ENCODE data around the gene TRIL.

DNA sequence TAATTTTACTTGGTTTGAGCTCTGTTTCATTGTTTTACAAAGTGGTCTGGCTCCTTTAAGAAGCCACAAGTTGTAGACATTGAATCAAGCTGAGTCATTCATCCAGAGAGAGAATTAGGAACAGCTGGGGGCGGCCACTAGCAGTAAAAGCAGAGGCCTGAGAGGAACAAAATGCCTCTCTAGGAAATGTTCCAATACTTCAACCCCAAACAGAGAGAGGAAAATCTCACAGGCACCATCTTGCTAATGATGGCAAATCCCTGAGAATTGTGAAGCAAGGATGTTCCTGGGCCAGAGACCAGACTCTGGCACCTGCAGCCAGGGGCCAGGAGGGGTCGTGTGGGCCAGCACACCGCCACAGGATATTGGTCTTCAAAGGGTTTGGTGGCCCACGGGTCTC is 26.5 kb upstream of the TRIL start:
- TF ChIP-seq EZH2 (IDR thresholded peaks at IDR 0.05; ENCODE audit: borderline replicate concordance, low read depth, low read length, severe bottlenecking) (no peak), FOS (IDR thresholded peaks at IDR 0.05; ENCODE audit: borderline replicate concordance, insufficient read depth, low read length) (peak; percentile 42)
- TF ChIP-seq, protein P1, sequence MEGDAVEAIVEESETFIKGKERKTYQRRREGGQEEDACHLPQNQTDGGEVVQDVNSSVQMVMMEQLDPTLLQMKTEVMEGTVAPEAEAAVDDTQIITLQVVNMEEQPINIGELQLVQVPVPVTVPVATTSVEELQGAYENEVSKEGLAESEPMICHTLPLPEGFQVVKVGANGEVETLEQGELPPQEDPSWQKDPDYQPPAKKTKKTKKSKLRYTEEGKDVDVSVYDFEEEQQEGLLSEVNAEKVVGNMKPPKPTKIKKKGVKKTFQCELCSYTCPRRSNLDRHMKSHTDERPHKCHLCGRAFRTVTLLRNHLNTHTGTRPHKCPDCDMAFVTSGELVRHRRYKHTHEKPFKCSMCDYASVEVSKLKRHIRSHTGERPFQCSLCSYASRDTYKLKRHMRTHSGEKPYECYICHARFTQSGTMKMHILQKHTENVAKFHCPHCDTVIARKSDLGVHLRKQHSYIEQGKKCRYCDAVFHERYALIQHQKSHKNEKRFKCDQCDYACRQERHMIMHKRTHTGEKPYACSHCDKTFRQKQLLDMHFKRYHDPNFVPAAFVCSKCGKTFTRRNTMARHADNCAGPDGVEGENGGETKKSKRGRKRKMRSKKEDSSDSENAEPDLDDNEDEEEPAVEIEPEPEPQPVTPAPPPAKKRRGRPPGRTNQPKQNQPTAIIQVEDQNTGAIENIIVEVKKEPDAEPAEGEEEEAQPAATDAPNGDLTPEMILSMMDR (IDR thresholded peaks at IDR 0.05; ENCODE audit: extremely low read depth in 1 of 2, insufficient read depth in 1 of 2, low read depth in 1 of 2, low read length in 2 of 2) = no peak

Measured in endothelial cell of umbilical vein (primary cell).